ENCODE measurements around the gene SIK3.

Gene SIK3

GRCh38 chr11:116833816-116834534 is 264.3 kb downstream of the SIK3 start:
- DNase-seq, result no peak

- no peak for DNase-seq
These were observed 264.8 kb downstream of the SIK3 start for GRCh38 chr11:116833491-116833815.

DNA sequence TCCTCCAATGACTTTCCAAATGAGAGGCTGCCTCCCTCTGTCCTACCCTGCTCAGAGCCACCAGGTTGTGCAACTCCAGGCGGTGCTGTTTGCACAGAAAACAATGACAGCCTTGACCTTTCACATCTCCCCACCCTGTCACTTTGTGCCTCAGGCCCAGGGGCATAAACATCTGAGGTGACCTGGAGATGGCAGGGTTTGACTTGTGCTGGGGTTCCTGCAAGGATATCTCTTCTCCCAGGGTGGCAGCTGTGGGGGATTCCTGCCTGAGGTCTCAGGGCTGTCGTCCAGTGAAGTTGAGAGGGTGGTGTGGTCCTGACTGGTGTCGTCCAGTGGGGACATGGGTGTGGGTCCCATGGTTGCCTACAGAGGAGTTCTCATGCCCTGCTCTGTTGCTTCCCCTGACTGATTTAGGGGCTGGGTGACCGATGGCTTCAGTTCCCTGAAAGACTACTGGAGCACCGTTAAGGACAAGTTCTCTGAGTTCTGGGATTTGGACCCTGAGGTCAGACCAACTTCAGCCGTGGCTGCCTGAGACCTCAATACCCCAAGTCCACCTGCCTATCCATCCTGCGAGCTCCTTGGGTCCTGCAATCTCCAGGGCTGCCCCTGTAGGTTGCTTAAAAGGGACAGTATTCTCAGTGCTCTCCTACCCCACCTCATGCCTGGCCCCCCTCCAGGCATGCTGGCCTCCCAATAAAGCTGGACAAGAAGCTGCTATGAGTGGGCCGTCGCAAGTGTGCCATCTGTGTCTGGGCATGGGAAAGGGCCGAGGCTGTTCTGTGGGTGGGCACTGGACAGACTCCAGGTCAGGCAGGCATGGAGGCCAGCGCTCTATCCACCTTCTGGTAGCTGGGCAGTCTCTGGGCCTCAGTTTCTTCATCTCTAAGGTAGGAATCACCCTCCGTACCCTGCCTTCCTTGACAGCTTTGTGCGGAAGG is 265.6 kb downstream of the SIK3 start:
- DNase-seq, result no peak

GRCh38 chr11:116831790-116832349 is 266.4 kb downstream of the SIK3 start:
- DNase-seq, result no peak

GRCh38 chr11:116830184-116830912 is 267.9 kb downstream of the SIK3 start:
- DNase-seq, result no peak

- DNase-seq, result no peak
These were observed 268.6 kb downstream of the SIK3 start, which contains the start of gene APOC3 for GRCh38 chr11:116829525-116830183. Gene APOC3 (plus strand): TSS chr11:116829907. CDS start chr11:116830583, 676 bp downstream.

DNA sequence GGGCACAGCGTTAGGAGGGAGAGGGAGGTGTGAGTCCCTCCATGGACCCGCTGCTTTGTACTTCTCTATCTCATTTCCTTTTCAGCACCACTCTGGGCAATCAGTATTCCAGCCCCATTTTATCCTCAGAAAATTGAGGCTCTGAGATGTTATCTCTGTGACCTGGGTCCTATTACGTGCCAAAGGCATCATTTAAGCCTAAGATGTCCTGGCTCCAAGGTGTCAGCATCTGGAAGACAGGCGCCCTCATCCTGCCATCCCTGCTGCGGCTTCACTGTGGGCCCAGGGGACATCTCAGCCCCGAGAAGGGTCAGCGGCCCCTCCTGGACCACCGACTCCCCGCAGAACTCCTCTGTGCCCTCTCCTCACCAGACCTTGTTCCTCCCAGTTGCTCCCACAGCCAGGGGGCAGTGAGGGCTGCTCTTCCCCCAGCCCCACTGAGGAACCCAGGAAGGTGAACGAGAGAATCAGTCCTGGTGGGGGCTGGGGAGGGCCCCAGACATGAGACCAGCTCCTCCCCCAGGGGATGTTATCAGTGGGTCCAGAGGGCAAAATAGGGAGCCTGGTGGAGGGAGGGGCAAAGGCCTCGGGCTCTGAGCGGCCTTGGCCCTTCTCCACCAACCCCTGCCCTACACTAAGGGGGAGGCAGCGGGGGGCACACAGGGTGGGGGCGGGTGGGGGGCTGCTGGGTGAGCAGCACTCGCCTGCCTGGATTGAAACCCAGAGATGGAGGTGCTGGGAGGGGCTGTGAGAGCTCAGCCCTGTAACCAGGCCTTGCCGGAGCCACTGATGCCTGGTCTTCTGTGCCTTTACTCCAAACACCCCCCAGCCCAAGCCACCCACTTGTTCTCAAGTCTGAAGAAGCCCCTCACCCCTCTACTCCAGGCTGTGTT is 269.4 kb downstream of the SIK3 start:
- no peak for DNase-seq

DNA sequence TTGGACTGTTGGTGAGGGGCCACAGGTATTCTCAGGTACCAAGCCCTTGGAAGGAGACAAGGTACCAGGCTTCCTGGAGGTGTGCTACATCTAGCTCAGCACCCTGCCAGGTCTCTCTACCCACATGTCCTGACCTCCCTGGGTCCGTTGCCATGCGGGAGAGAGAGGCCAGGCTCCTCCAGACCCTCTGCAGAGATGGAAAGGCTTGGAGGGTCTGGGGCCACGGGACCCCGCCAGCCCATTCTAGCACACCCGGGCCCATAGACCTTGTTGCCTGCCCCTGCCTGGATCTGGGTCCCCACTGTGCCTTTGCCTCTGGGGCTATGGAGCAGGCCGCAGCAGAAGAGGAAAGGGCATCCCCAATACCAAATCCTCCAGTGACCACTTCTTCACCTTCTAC is 270.8 kb downstream of the SIK3 start:
- no peak for DNase-seq

DNA sequence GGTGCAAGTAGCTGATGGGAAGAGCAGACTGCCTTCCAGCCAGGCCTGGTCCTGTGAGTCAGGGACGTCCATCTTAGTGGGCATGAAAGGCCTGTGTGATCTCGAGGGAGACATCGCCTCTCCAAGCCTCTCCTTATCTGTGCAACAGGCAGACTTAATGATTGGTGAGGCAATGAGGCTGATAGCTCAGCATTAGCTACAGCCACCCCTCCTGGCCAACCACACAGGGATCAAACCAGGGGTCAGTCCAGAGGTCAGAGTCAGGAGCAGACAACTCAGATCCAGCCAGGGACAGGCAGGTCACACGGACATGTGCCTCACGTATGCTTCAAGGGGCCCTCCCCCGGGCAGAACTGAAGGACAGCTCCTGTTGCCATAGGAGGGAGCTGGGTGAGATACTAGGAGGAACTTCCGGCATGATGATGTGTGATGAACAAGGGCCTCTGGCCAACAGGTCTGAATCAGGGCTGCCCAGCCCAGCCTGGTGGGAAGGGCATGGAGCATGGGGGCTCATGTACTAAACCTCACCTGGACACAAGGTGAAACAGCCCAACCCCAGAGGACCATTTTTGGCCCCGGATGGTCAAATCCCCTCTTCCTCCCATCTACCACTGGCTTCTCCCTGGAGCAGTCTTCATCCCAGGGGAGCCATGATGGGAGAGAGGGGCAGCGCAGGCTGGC is 271.3 kb downstream of the SIK3 start:
- DNase-seq, result no peak

- no peak for DNase-seq
These were observed 272.1 kb downstream of the SIK3 start for GRCh38 chr11:116825854-116826750.

DNA sequence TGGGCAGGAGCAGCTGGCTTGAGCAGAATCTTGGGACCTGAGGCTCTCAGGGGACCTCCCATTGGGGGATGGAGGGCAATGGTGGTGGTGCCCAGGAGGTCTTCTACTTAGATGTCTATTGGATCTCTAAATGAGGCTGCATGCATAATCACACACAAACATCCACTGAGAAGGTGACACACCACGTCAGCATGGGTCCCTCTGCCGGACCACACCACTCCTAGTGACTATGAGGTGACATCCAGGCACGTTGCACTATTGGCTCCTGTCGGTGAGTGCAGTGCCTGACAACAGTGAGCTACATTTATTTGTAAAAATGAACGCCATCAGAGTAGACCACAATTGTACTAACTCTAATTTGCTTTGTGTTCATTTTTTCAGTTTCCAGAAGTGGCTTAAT is 272.8 kb downstream of the SIK3 start:
- DNase-seq, result no peak

DNA sequence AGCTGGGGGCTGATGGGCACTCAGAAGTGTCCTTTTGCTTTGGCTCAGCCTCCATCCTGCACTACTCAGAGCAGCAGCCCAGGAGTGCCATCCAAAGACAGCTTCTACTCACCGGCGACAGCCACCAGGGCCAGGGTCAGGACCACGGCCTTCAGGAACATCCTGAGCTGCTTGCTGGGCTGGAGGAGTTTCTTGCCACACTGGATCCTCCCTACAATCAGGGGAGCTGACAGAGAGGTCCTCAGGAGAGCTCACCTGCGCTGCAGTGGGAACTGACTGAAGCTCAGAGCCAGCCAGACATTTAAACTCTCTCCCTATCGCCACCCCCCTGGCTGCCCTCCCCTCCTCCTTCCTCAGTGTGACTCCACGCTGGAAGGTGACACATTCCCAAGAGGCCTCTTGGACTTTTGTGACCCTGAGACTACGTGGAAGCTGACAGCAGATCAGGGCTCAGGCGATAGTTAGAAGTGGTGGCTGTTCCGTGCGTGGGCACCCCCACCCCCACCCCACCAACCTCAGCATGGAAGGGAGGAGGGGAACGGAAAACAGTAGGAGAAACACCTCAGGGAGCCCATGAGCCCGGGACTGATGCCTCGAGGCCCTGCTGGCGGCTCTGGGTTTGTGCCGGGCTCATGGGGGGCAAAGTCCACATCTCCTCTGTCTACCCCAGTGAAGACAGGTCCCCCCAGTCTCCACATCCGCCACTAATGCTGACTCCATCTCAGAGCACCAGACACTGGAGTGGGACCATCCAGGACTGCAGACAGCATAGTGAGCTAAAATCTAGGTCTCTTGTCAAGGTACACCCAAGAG is 275.0 kb downstream of the SIK3 start, which contains the start of gene APOA4:
APOA4 (minus strand) TSS at position 274 of the 813 bp plus-strand sequence; CDS start at position 161, 113 bp downstream.
- DNase-seq, result no peak

- no peak for DNase-seq
These were observed 275.7 kb downstream of the SIK3 start for GRCh38 chr11:116822575-116822974.

GRCh38 chr11:116821050-116821918 is 276.9 kb downstream of the SIK3 start:
- DNase-seq, result no peak

DNA sequence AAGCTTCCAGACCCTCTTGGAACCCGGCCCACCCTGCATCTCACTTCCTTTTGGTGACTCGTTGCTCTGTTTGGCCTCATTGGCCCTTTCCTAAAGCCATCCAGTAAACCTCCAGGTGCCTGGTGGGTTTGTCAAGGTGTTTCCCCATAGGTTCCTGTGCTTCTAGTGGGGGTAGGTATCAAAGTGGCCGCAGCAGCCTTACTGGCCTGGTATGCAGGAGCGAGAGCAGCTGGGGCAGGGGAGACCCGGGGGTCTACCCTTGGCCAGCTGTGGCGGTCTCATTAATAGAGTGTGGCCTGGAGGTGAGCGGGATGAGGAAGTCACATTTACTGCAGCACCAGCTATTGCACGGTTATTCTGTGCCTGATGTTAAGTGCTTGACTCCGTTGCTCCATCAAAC is 279.2 kb downstream of the SIK3 start:
- no peak for DNase-seq

GRCh38 chr11:116814502-116814901 is 283.7 kb downstream of the SIK3 start:
- no peak for DNase-seq

DNA sequence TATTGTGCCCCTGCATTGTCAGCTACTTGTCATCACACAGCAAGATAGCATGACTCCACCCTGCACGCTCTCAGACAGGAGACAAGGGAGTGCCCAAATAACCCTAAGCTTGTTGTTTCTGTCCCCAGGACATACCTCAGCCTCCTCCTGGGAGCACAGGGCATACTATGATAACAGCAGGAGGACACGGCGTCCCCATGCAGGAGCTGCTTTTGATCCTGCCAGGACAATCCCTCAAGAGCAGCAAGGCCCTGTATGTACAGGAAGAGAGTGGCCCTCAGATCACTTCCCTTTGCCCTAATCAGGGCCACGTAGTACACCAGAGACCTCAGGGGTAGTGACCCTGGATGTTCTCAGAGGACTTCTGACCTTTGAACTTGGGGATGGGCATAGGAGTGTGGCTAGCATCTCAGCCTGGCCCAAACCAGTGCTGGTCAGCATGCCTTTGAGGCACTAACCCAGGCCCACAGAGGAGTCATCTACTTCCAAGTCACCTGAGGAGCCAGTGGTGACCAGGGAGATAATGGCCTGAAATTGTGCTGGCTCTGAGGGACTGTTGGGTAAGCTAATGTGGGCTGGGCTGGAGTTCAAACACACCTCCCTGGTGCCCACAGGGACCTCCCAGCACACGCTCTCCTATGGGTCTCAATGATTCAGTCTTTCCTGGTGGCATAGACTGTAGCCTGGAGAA is 284.3 kb downstream of the SIK3 start:
- DNase-seq, result no peak

All from AML-193 (cell line).